Dedifferentiated amniotic fluid mesenchymal stem cell (primary cell): ENCODE results near the gene GPATCH11.

ENCODE experiments used
- DNase-seq: peaks from one replicate; pipeline ENCODE4 v3.0.0-alpha.2; 2016; ENCODE audit errors: extremely low spot score

GPATCH11 gene

DNA sequence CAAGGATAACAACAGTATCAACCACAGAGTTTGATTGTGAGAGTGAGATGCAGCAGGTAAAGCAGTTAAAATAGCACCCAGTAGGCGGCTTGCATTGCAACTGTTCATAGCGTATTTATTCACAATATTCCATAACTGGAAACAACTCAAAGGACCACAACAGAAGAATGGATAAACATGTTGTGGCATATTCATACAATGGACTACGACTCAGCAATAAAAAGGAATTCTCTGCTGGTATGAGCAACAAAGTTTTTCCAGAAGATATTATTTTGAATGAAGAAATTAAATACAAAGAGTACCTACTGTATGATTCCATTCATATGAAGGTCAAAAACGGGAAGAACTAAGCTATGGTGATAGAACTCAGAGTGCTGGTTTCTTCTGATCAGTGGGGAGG, 25.2 kb downstream of the GPATCH11 start:
- DNase-seq, result no peak

GRCh38 chr2:37110306-37111212, 26.2 kb downstream of the GPATCH11 start:
- DNase-seq, result no peak

DNA sequence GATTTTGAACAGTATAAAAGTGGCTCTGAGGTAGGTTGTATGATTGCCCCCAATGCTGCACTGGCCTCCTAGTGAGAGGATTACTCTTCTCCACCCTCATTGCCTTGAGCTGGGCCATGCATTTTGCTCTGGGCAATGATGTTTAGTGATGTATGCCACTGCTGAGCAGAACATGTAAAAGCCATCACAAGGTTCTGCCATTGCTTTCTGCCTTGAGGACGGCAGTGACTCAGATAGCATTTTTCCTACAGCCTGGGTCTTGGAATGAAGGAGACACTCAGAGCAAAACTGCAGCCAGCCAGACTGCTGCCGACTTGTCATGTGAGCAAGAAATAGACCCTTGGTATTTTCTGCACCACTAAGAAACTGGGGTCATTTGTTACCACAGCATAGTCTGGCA, 27.6 kb downstream of the GPATCH11 start:
- no peak for DNase-seq

DNA sequence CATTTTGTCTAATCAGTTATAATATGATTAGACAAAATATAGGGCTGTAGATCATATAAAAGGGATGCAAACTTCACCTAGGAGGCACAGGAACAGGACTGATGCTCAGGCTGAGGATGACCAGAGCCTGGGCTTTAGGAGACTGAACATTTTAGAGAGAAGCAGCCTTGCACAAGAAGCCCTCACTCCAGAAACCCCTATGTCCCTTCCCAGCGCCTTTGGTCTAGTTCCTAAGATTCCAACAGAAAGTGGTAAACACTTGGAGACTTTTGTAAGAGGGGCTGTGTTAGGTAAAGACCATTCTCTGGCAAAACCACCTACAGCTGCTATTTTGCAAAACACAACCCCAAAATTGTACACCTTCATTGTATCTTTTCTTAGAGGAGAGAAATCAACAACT, 33.2 kb downstream of the GPATCH11 start:
- DNase-seq, result no peak

GRCh38 chr2:37119157-37119556, 34.8 kb downstream of the GPATCH11 start:
- DNase-seq, result no peak

DNA sequence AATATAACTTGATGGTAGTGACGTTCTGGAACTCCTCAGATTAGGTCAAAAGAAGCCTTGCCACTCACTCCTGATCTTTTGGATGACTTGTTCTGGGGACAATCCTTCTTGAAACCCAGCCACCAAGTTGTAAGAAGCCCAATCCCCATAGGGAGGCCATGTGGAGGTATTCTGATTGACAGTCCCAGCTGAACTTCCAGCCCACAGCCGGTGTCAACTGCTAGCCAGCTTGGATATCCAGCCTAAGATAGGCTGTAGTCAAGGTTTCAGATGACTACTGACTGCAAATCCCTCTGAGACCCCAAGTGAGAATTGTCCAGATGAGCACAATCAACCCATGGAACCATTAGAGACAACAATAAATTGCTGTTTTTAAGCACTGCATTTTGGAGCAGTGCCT, 41.1 kb downstream of the GPATCH11 start:
- no peak for DNase-seq

DNA sequence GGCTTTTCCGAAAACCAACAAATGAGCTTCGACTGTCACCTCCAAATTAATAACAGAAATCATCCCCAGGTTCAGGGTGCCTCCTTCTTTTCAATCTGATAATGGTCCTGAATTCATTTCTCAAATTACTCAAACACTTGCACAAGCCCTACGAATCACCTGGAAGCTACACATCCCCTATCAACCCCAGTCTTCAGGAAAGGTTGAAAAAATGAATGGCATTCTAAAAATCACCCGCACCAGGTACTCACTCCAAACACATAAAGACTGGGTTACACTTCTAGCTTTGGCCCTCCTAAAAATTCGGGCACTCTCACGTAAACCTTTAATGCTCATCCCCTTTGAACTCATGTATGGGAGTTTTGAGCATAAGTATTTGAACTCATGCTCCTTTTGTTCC, 48.6 kb downstream of the GPATCH11 start:
- DNase-seq, result no peak

DNA sequence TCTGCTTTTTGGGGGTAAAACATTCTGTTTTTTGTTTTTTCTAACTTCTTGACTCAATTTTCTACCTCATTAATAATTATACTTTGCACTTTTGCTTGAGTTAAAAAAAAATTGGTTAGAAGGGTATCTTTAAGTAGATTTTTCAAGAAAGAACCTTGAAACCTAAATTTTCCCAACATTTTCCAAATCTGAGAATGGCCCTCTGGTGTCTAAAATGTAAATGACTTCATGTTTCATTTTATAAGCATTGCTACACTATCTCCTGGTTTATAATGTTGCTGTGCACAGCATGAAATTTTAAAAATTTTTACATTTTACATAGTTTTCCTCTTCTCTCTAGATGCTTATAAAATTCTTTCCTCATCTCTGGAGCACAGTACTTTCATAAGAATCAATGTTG, 58.2 kb downstream of the GPATCH11 start:
- DNase-seq, result no peak

- no peak for DNase-seq
These were observed 59.7 kb downstream of the GPATCH11 start for GRCh38 chr2:37143974-37144373.

- DNase-seq, result no peak
These were observed 61.7 kb downstream of the GPATCH11 start for GRCh38 chr2:37146062-37146461.

DNA sequence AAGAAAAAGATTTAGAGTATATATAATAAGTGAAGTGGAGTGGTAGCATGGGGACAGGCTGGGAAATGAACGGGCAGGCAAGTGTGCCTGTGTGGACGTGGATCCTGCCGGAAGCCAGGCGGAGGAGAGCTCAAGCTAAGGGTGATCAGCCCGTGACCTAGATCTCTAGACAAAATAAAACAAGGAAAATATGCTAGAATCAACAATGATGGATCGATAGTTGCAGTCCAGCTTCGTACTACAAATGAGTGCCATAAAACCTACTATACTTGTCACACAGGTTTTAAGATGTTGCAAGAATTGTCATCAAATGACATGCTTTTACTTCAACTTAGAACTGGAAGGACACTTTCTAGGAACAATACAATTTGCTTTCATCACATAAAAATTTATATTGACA, 64.0 kb downstream of the GPATCH11 start:
- DNase-seq, result no peak
